ENCODE results near the gene TSSK6.

DNA sequence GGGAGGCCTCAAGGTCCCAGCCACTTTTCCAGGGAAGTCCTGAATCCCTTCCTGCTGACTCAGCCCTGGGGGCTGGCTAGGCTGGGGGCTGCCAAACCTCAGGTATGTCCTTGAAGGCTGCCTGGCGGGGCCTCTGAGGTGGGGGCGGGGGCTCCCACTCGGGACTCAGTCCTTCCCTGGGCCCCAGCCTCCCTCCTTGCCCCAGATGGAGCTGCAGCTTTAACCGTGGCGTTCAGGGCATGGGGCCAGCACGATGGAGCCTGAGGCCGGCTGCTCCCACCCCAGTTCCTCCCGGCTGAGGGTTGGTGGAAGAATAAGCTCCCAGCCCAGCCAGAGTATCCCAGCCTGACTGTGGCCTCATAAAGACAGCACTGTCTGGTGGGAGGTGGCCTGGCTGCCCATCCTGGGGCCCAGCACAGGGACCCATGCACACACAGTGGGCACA is 35.2 kb upstream of the TSSK6 start:
- TF ChIP-seq CTCF (IDR thresholded peaks at IDR 0.05; ENCODE audit: low read length) (no peak), EZH2 (IDR thresholded peaks at IDR 0.05; ENCODE audit: borderline replicate concordance, low read length) (no peak)

All from OCI-LY1 (cell line).